IMR-90 (cell line): ENCODE data around the gene MCCD1. TPM values are rescaled to one million over a fixed set of nuclear protein-coding genes. Genes with fewer than 3 reads are reported as not detected.

Experiments
- ATAC-seq: fragments of 200-7000 bp; cut with Tn5 transposase; 2 replicates; pipeline ENCODE4 v1.9.1; 2020; ENCODE audit warnings: low read depth, mild to moderate bottlenecking, moderate library complexity
- BruUV-seq: library from RNA; stranded (reverse); fragments of 400-500 nt; replicated peaks from 2 replicates; lab custom pipeline; 2021; lab: Mats Ljungman, UMichigan
- CTCF ChIA-PET: fragments of 300-600 bp; formaldehyde crosslinking; extraction: SDS; loops from one replicate; lab custom pipeline; 2021; ENCODE audit warnings: antibody characterized with exemption; lab: Yijun Ruan, JAX
- POLR2A ChIA-PET: fragments of 300-600 bp; sonication (Branson Sonifier 250); formaldehyde crosslinking; loops from one replicate; lab custom pipeline; 2022; ENCODE audit warnings: antibody characterized with exemption; ENCODE audit not compliant: unreplicated experiment; lab: Charles Lee
- DNase-seq: peaks from one replicate; pipeline ENCODE4 v3.0.0; 2013
- H2AFZ ChIP-seq: replicated peaks from 2 replicates; pipeline ENCODE3; 2013; ENCODE audit warnings: low read length, mild to moderate bottlenecking; ENCODE audit not compliant: poor library complexity
- H2AK5ac ChIP-seq: 2 replicates; pipeline ENCODE4 v1.6.1; 2013; ENCODE audit warnings: low read depth, low read length, inconsistent platforms
- H2AK9ac ChIP-seq: replicated peaks from 2 replicates; pipeline ENCODE3; 2013; ENCODE audit warnings: mild to moderate bottlenecking, low read depth, low read length, moderate library complexity; ENCODE audit not compliant: poor library complexity
- H2BK120ac ChIP-seq: 2 replicates; pipeline ENCODE4 v1.6.1; 2013; ENCODE audit warnings: low read depth, low read length, inconsistent platforms
- H2BK15ac ChIP-seq: 3 replicates; pipeline ENCODE4 v1.6.1; 2013; ENCODE audit warnings: low read depth, low read length, inconsistent platforms
- H2BK20ac ChIP-seq: 2 replicates; pipeline ENCODE4 v1.6.1; 2013; ENCODE audit warnings: low read depth, mild to moderate bottlenecking, inconsistent platforms, low read length, moderate library complexity
- H2BK5ac ChIP-seq: 2 replicates; pipeline ENCODE4 v1.6.1; 2013; ENCODE audit warnings: mild to moderate bottlenecking, low read depth, low read length, inconsistent platforms; ENCODE audit not compliant: poor library complexity, severe bottlenecking
- H3K14ac ChIP-seq: replicated peaks from 2 replicates; pipeline ENCODE4 v1.6.1; 2013; ENCODE audit warnings: low read depth, low read length, inconsistent platforms
- H3K18ac ChIP-seq: 2 replicates; pipeline ENCODE4 v1.6.1; 2013; ENCODE audit warnings: low read depth, low read length, control low read depth
- H3K23ac ChIP-seq: 2 replicates; pipeline ENCODE4 v1.6.1; 2013; ENCODE audit warnings: low read depth, low read length, inconsistent platforms
- H3K27ac ChIP-seq: 2 replicates; pipeline ENCODE4 v1.5.1; 2013; ENCODE audit warnings: mild to moderate bottlenecking, control low read depth, low read length; ENCODE audit not compliant: insufficient read depth
- H3K27me3 ChIP-seq: 2 replicates; pipeline ENCODE4 v1.6.1; 2013; ENCODE audit warnings: low read length; ENCODE audit not compliant: control insufficient read depth, insufficient read depth
- H3K36me3 ChIP-seq: 2 replicates; pipeline ENCODE4 v1.6.1; 2013; ENCODE audit warnings: low read length, mixed read lengths; ENCODE audit not compliant: control insufficient read depth, insufficient read depth
- H3K4ac ChIP-seq: 2 replicates; pipeline ENCODE4 v1.6.1; 2013; ENCODE audit warnings: low read depth, low read length, inconsistent platforms
- H3K4me1 ChIP-seq: 2 replicates; pipeline ENCODE4 v1.6.1; 2013; ENCODE audit warnings: low read length, mixed read lengths; ENCODE audit not compliant: control insufficient read depth, insufficient read depth
- H3K4me2 ChIP-seq: 2 replicates; pipeline ENCODE4 v1.6.1; 2013; ENCODE audit warnings: low read depth, mild to moderate bottlenecking, control low read depth, low read length, moderate library complexity
- H3K4me3 ChIP-seq: 2 replicates; pipeline ENCODE4 v1.5.1; 2013; ENCODE audit warnings: low read depth, mild to moderate bottlenecking, control low read depth, low read length, moderate library complexity; ENCODE audit not compliant: insufficient read depth
- H3K56ac ChIP-seq: 2 replicates; pipeline ENCODE4 v1.6.1; 2013; ENCODE audit warnings: low read length, inconsistent platforms; ENCODE audit not compliant: insufficient read depth; ENCODE audit errors: extremely low read depth
- H3K79me1 ChIP-seq, 2 experiments: 2 replicates each; pipeline ENCODE4 v1.6.1; 2013; ENCODE audit warnings: low read length in 2 of 2, inconsistent platforms in 1 of 2, low read depth in 1 of 2
- H3K9ac ChIP-seq: 2 replicates; pipeline ENCODE4 v1.6.1; 2013; ENCODE audit warnings: low read depth, low read length, control low read depth
- H3K9me1 ChIP-seq: 2 replicates; pipeline ENCODE4 v1.6.1; 2013; ENCODE audit warnings: low read length, inconsistent platforms; ENCODE audit not compliant: insufficient read depth
- H3K9me3 ChIP-seq: 2 replicates; pipeline ENCODE4 v1.6.1; 2013; ENCODE audit warnings: low read length; ENCODE audit not compliant: control insufficient read depth, insufficient read depth
- H4K20me1 ChIP-seq: 2 replicates; pipeline ENCODE4 v1.6.1; 2013; ENCODE audit warnings: low read length, inconsistent platforms; ENCODE audit not compliant: insufficient read depth
- H4K5ac ChIP-seq: 2 replicates; pipeline ENCODE4 v1.6.1; 2013; ENCODE audit warnings: mild to moderate bottlenecking, low read depth, low read length, control low read depth
- H4K8ac ChIP-seq, 2 experiments: 2 replicates each; pipeline ENCODE4 v1.6.1; 2013; ENCODE audit warnings: low read depth in 2 of 2, low read length in 2 of 2, control low read depth in 1 of 2, inconsistent platforms in 1 of 2
- H4K91ac ChIP-seq: 2 replicates; pipeline ENCODE4 v1.6.1; 2013; ENCODE audit warnings: low read depth, low read length, inconsistent platforms; ENCODE audit not compliant: insufficient read depth
- FOS ChIP-seq: fragments of 150-350 bp; IDR thresholded peaks from 2 replicates; pipeline ENCODE4 v1.6.1; 2016; ENCODE audit warnings: low read depth, low read length
- MAFK ChIP-seq: IDR thresholded peaks from 2 replicates; pipeline ENCODE4 v1.6.1; 2012; ENCODE audit warnings: low read depth, low read length, improper control_type of control experiment
- MAZ ChIP-seq: IDR thresholded peaks from 2 replicates; pipeline ENCODE4 v1.6.1; 2012; ENCODE audit warnings: low read depth, mild to moderate bottlenecking, low read length, improper control_type of control experiment, moderate library complexity, borderline replicate concordance
- RFX5 ChIP-seq: IDR thresholded peaks from 2 replicates; pipeline ENCODE4 v1.8.0; 2012; ENCODE audit warnings: low read depth, mild to moderate bottlenecking, low read length, moderate library complexity
- SMC3 ChIP-seq: fragments of 150-350 bp; IDR thresholded peaks from 2 replicates; pipeline ENCODE4 v1.6.1; 2016; ENCODE audit warnings: low read depth, mild to moderate bottlenecking, antibody characterized with exemption, low read length, moderate library complexity
- WGBS, 2 experiments: methylation state at CpG; one replicate each; pipeline versions ENCODE4 v1.1.5 to v1.1.7; 2013; ENCODE audit warnings: missing lambda C conversion rate in 2 of 2; ENCODE audit not compliant: insufficient read length in 1 of 2; ENCODE audit errors: extremely low coverage in 2 of 2; 5-methylcytosine and 5-hydroxymethylcytosine counted together
- dilution Hi-C: fragments of 300-500 bp; cut with HindIII; formaldehyde crosslinking; loops from one replicate; pipeline ENCODE4 v1.14.3; 2018; ENCODE audit warnings: low sequenced_read_pairs; ENCODE audit not compliant: unreplicated experiment
- in situ Hi-C: fragments of 300-500 bp; cut with MboI; formaldehyde crosslinking; loops from 3 replicates; pipeline ENCODE4 v1.14.3; 2019; ENCODE audit warnings: low sequenced_read_pairs, inconsistent platforms, mixed read lengths
- intact Hi-C: fragments of 100-400 bp; cut with micrococcal nuclease; formaldehyde crosslinking; loops from 2 replicates; pipeline ENCODE4 v1.10.0; 2022
- polyA plus RNA-seq, 3 experiments: library from polyadenylated mRNA; depleted of rRNA; stranded (reverse); fragments of >200 nt; gene quantifications; 2 replicates each; pipeline ENCODE4 v1.2.3, GENCODE V29; 2012; ENCODE audit warnings: low replicate concordance in 1 of 3
- total RNA-seq: library from RNA; depleted of rRNA; stranded (reverse); fragments of >200 nt; gene quantifications from 2 replicates; pipeline ENCODE4 v1.2.3, GENCODE V29; 2012

The MCCD1 gene
- total and polyA plus RNA-seq, 2 of the 4 experiments (the other 2 are of a cell fraction), result not detected

GRCh38 chr6:31489086-31489485, 39.7 kb upstream of the MCCD1 start:
- H3K79me1 ChIP-seq, result peaks cover 0 to 6% of the 10 kb centered on the region in 2 experiments; a peak in 1 of 4 replicates
- no peak overlapping the region for H2BK15ac ChIP-seq
- peaks cover 2% of the 10 kb centered on the region; the same call in 1 of the 2 replicates for H3K4me1 ChIP-seq
- no peak for DNase-seq
- no peak overlapping the region for H2AFZ ChIP-seq
- H3K14ac ChIP-seq, result no peak overlapping the region
- intact Hi-C loops, result no loop called here
- no peak overlapping the region for H3K23ac ChIP-seq
- H4K5ac ChIP-seq, result no peak overlapping the region
- peak overlapping the region; percentile 37; the same call in 1 of the 2 replicates for H2AK5ac ChIP-seq
- no peak overlapping the region for H3K4ac ChIP-seq
- no peak overlapping the region for H3K56ac ChIP-seq
- H3K18ac ChIP-seq, result no peak overlapping the region
- TF ChIP-seq SMC3 (no peak), MAFK (no peak), FOS (no peak), MAZ (no peak), RFX5 (no peak)
- H4K8ac ChIP-seq, result no peak overlapping the region
- H3K9me3 ChIP-seq, result no peaks in the 10 kb centered on the region
- POLR2A ChIA-PET, result no interaction called here
- no CpG with 5 or more reads among the region's 4 CpGs for WGBS, 2 experiments
- no peak overlapping the region for H3K9ac ChIP-seq
- no peak overlapping the region for H3K4me2 ChIP-seq
- no peak overlapping the region for H3K4me3 ChIP-seq
- no peaks in the 10 kb centered on the region for H3K9me1 ChIP-seq
- H2AK9ac ChIP-seq, result no peak overlapping the region
- dilution Hi-C loops, result no loop called here
- H4K91ac ChIP-seq, result no peak overlapping the region
- no peak overlapping the region for H2BK20ac ChIP-seq
- CTCF ChIA-PET, result interaction anchor here (0.9 kb wide), 1 partner anchor 110 kb away, joined by 3 read pairs; no protein-coding TSS in a partner anchor
- no peak overlapping the region for H2BK120ac ChIP-seq
- no peak overlapping the region for H3K27ac ChIP-seq
- H2BK5ac ChIP-seq, result no peak overlapping the region
- no peak for ATAC-seq
- H4K20me1 ChIP-seq, result no peaks in the 10 kb centered on the region
- in situ Hi-C loops, result no loop called here
- no TSS peak for BruUV-seq
- H3K36me3 ChIP-seq, result no peaks in the 10 kb centered on the region
- H3K27me3 ChIP-seq, result no peaks in the 10 kb centered on the region
